Measurements from ENCODE around the gene TBL1X.

DNA sequence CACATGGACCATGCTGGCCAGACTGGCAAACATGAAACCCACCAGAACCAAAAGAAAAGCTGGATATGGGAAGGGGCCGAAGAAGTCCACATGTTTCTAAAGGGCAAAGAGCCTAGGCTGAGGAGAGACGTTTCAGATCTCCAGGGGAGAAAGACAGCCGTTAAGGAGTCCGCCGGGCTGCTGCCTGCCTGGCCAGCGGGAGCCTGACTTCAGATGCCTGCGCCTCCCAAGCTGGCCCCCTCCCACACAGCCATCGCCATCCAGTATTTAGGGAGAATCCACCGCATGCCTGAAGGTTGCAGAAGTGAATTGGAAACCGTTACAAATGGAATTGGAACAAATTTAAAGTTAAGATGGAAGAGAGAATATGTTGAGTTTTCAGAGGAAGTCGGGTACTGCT lies 2.9 kb downstream of the TBL1X start:
- TF ChIP-seq SMC3 (IDR thresholded peaks at IDR 0.05; ENCODE audit: borderline replicate concordance, low read length) = no peak
- TF ChIP-seq SP1 (IDR thresholded peaks at IDR 0.05; ENCODE audit: low read depth, low read length) = no peak
- TF ChIP-seq NR2C1 (IDR thresholded peaks at IDR 0.05) = no peak
- TF ChIP-seq, protein P1, sequence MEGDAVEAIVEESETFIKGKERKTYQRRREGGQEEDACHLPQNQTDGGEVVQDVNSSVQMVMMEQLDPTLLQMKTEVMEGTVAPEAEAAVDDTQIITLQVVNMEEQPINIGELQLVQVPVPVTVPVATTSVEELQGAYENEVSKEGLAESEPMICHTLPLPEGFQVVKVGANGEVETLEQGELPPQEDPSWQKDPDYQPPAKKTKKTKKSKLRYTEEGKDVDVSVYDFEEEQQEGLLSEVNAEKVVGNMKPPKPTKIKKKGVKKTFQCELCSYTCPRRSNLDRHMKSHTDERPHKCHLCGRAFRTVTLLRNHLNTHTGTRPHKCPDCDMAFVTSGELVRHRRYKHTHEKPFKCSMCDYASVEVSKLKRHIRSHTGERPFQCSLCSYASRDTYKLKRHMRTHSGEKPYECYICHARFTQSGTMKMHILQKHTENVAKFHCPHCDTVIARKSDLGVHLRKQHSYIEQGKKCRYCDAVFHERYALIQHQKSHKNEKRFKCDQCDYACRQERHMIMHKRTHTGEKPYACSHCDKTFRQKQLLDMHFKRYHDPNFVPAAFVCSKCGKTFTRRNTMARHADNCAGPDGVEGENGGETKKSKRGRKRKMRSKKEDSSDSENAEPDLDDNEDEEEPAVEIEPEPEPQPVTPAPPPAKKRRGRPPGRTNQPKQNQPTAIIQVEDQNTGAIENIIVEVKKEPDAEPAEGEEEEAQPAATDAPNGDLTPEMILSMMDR (IDR thresholded peaks at IDR 0.05 in 2 of 3, conservative IDR thresholded peaks at IDR 0.05 in 1 of 3; ENCODE audit: control insufficient read depth in 2 of 3, extremely low read depth in 1 of 3, insufficient read depth in 1 of 3, low read depth in 3 of 3, low read length in 3 of 3) = no peak
- TF ChIP-seq SREBF2 (IDR thresholded peaks at IDR 0.05; ENCODE audit: low read length) = no peak

All from GM12878 (cell line).